WTC11 (cell line): ENCODE data around the gene INPP5A. TPM values are rescaled to one million over a fixed set of nuclear protein-coding genes. Genes with fewer than 3 reads are reported as not detected.

Source experiments
- ATAC-seq: fragments of 200-7000 bp; cut with Tn5 transposase; 2 replicates; pipeline ENCODE4 v1.10.0; 2021; ENCODE audit warnings: mild to moderate bottlenecking, moderate library complexity
- CTCF ChIA-PET: fragments of 300-600 bp; sonication (Branson Sonifier 250); formaldehyde crosslinking; loops from one replicate; lab custom pipeline; 2021; ENCODE audit warnings: antibody characterized with exemption; lab: Charles Lee
- POLR2A ChIA-PET: fragments of 350-600 bp; sonication (Branson Sonifier 250); formaldehyde crosslinking; loops from one replicate; lab custom pipeline; 2021; ENCODE audit warnings: antibody characterized with exemption; lab: Charles Lee
- DNase-seq: peaks from one replicate; pipeline ENCODE4 v3.0.0; 2021; ENCODE audit warnings: low spot score
- H3K27ac Mint-ChIP-seq: 2 replicates; pipeline ENCODE4 v1.8.0; 2021; ENCODE audit warnings: mixed read lengths
- H3K27me3 Mint-ChIP-seq: 2 replicates; pipeline ENCODE4 v1.8.0; 2021; ENCODE audit warnings: low read depth, mild to moderate bottlenecking, moderate library complexity, mixed read lengths
- H3K36me3 Mint-ChIP-seq: 2 replicates; pipeline ENCODE4 v1.8.0; 2021; ENCODE audit warnings: mixed read lengths
- H3K4me1 Mint-ChIP-seq: 2 replicates; pipeline ENCODE4 v1.8.0; 2022; ENCODE audit warnings: mixed read lengths
- H3K4me3 Mint-ChIP-seq: 2 replicates; pipeline ENCODE4 v1.8.0; 2021; ENCODE audit warnings: mild to moderate bottlenecking, moderate library complexity, mixed read lengths
- H3K9me3 Mint-ChIP-seq: 2 replicates; pipeline ENCODE4 v1.8.0; 2021; ENCODE audit warnings: mixed read lengths
- ARID4B ChIP-seq: sonication (generic); formaldehyde crosslinking; IDR thresholded peaks from 2 replicates; pipeline ENCODE4 v1.8.0; 2023; ENCODE audit warnings: missing genetic modification reagents, mild to moderate bottlenecking, borderline replicate concordance
- CREB1 ChIP-seq: sonication (generic); formaldehyde crosslinking; IDR thresholded peaks from 2 replicates; pipeline ENCODE4 v1.8.0; 2023; ENCODE audit warnings: mild to moderate bottlenecking, missing genetic modification reagents
- CREM ChIP-seq: sonication (generic); formaldehyde crosslinking; IDR thresholded peaks from 2 replicates; pipeline ENCODE4 v1.8.1; 2022; ENCODE audit warnings: mild to moderate bottlenecking, missing genetic modification reagents, moderate library complexity
- E2F1 ChIP-seq: sonication (generic); formaldehyde crosslinking; IDR thresholded peaks from 2 replicates; pipeline ENCODE4 v1.8.0; 2022; ENCODE audit warnings: mild to moderate bottlenecking, missing genetic modification reagents
- EMX1 ChIP-seq: fragments of 250-450 bp; sonication (Bioruptor Pico); IDR thresholded peaks from 2 replicates; pipeline ENCODE4 v1.8.0; 2021; ENCODE audit warnings: mild to moderate bottlenecking
- HMGA2 ChIP-seq: fragments of 250-450 bp; sonication (Bioruptor Pico); IDR thresholded peaks from 2 replicates; pipeline ENCODE4 v1.4.0; 2021; ENCODE audit warnings: mild to moderate bottlenecking, moderate library complexity
- JAZF1 ChIP-seq: fragments of 250-450 bp; sonication (Bioruptor Pico); IDR thresholded peaks from 2 replicates; pipeline ENCODE4 v1.9.0; 2021; ENCODE audit warnings: moderate library complexity, mild to moderate bottlenecking, inconsistent platforms
- MAX ChIP-seq: sonication (generic); formaldehyde crosslinking; IDR thresholded peaks from 2 replicates; pipeline ENCODE4 v1.8.0; 2022; ENCODE audit warnings: mild to moderate bottlenecking, missing genetic modification reagents
- NFATC4 ChIP-seq: fragments of 250-450 bp; sonication (Bioruptor Pico); IDR thresholded peaks from 2 replicates; pipeline ENCODE4 v1.9.0; 2021; ENCODE audit warnings: mild to moderate bottlenecking
- OVOL2 ChIP-seq: fragments of 250-450 bp; sonication (Bioruptor Pico); IDR thresholded peaks from 2 replicates; pipeline ENCODE4 v1.9.0; 2021; ENCODE audit warnings: mild to moderate bottlenecking, borderline replicate concordance
- SMAD4 ChIP-seq: sonication (generic); formaldehyde crosslinking; IDR thresholded peaks from 2 replicates; pipeline ENCODE4 v1.8.0; 2022; ENCODE audit warnings: mild to moderate bottlenecking, missing genetic modification reagents
- SP1 ChIP-seq: sonication (generic); formaldehyde crosslinking; conservative IDR thresholded peaks from 2 replicates; pipeline ENCODE4 v1.8.1; 2022; ENCODE audit warnings: missing genetic modification reagents
- STAT6 ChIP-seq: sonication (generic); formaldehyde crosslinking; conservative IDR thresholded peaks from 2 replicates; pipeline ENCODE4 v1.8.1; 2023; ENCODE audit warnings: mild to moderate bottlenecking, low read depth, missing genetic modification reagents, moderate library complexity
- ZNF219 ChIP-seq: sonication (generic); formaldehyde crosslinking; IDR thresholded peaks from 2 replicates; pipeline ENCODE4 v1.8.0; 2023; ENCODE audit warnings: missing genetic modification reagents, mild to moderate bottlenecking, borderline replicate concordance
- ZNF232 ChIP-seq: sonication (generic); formaldehyde crosslinking; IDR thresholded peaks from 2 replicates; pipeline ENCODE4 v1.8.0; 2022; ENCODE audit warnings: mild to moderate bottlenecking, missing genetic modification reagents
- ZNF416 ChIP-seq: fragments of 250-450 bp; sonication (Bioruptor Pico); IDR thresholded peaks from 2 replicates; pipeline ENCODE4 v1.9.0; 2021; ENCODE audit warnings: mild to moderate bottlenecking, inconsistent platforms
- total RNA-seq: library from RNA; stranded (reverse); gene quantifications from 3 replicates; pipeline ENCODE4 v1.2.3, GENCODE V29; 2021
- TF ChIP-seq, protein P1 (sequence below): sonication (generic); formaldehyde crosslinking; IDR thresholded peaks from 2 replicates; pipeline ENCODE4 v1.8.1; 2023; ENCODE audit warnings: mild to moderate bottlenecking, moderate library complexity, missing genetic modification reagents
- TF ChIP-seq, protein P2 (sequence below): sonication (generic); formaldehyde crosslinking; IDR thresholded peaks from 2 replicates; pipeline ENCODE4 v1.8.1; 2023; ENCODE audit warnings: mild to moderate bottlenecking, missing genetic modification reagents, moderate library complexity
- TF ChIP-seq, protein P3 (sequence below): sonication (generic); formaldehyde crosslinking; conservative IDR thresholded peaks from 2 replicates; pipeline ENCODE4 v1.8.1; 2022; ENCODE audit warnings: mild to moderate bottlenecking, missing genetic modification reagents
- TF ChIP-seq, protein P4 (sequence below): sonication (generic); formaldehyde crosslinking; IDR thresholded peaks from 2 replicates; pipeline ENCODE4 v1.8.1; 2023; ENCODE audit warnings: mild to moderate bottlenecking, missing genetic modification reagents

Gene INPP5A
- total RNA-seq, 1 experiment from 2014 or later, result 22.1 TPM

DNA sequence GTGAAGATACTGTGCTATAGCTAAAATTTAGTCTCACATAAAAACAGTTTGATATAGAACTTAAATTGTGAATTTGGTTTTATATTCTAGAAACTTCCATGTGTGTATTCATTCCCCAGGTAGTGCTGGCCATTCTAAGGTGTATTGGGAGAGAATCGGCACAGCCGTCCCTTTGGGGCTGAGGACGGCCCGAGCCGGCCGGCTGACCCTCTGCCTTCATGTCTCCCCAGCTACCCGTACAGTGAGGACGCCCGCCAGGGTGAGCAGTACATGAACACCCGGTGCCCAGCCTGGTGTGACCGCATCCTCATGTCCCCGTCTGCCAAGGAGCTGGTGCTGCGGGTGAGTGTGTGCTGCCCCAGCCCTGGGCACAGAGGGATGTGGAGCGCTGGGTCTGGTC is 239.9 kb downstream of the INPP5A start:
- peaks cover 11% of the 10 kb centered on the region for H3K9me3 Mint-ChIP-seq
- ATAC-seq, result no peak
- no peaks in the 10 kb centered on the region for H3K4me1 Mint-ChIP-seq
- no peak for DNase-seq
- ChIA-PET POLR2A (no interaction called here), CTCF (interaction anchor here (0.6 to 1.5 kb wide), 3 partner anchors 31 to 123 kb away, joined by 3 to 5 read pairs (median 3); no protein-coding TSS in a partner anchor)
- H3K27me3 Mint-ChIP-seq, result peaks cover 10% of the 10 kb centered on the region
- no peak overlapping the region for H3K27ac Mint-ChIP-seq
- H3K36me3 Mint-ChIP-seq, result peaks cover 11% of the 10 kb centered on the region
- no peak for TF ChIP-seq SMAD4 (CRISPR knock-in tag)
- TF ChIP-seq EMX1 (CRISPR knock-in tag), result no peak
- TF ChIP-seq, protein P1, sequence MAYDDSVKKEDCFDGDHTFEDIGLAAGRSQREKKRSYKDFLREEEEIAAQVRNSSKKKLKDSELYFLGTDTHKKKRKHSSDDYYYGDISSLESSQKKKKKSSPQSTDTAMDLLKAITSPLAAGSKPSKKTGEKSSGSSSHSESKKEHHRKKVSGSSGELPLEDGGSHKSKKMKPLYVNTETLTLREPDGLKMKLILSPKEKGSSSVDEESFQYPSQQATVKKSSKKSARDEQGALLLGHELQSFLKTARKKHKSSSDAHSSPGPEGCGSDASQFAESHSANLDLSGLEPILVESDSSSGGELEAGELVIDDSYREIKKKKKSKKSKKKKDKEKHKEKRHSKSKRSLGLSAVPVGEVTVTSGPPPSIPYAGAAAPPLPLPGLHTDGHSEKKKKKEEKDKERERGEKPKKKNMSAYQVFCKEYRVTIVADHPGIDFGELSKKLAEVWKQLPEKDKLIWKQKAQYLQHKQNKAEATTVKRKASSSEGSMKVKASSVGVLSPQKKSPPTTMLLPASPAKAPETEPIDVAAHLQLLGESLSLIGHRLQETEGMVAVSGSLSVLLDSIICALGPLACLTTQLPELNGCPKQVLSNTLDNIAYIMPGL, result no peak
- TF ChIP-seq OVOL2 (CRISPR knock-in tag), result no peak
- TF ChIP-seq ARID4B, result no peak
- no peak for TF ChIP-seq CREM (CRISPR knock-in tag)
- no peak for TF ChIP-seq JAZF1 (CRISPR knock-in tag)
- no peak for TF ChIP-seq ZNF219 (CRISPR knock-in tag)
- TF ChIP-seq SP1 (CRISPR knock-in tag), result no peak
- TF ChIP-seq, protein P2, sequence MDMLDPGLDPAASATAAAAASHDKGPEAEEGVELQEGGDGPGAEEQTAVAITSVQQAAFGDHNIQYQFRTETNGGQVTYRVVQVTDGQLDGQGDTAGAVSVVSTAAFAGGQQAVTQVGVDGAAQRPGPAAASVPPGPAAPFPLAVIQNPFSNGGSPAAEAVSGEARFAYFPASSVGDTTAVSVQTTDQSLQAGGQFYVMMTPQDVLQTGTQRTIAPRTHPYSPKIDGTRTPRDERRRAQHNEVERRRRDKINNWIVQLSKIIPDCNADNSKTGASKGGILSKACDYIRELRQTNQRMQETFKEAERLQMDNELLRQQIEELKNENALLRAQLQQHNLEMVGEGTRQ, result no peak
- TF ChIP-seq, protein P3, sequence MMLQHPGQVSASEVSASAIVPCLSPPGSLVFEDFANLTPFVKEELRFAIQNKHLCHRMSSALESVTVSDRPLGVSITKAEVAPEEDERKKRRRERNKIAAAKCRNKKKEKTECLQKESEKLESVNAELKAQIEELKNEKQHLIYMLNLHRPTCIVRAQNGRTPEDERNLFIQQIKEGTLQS (CRISPR knock-in tag), result no peak
- H3K4me3 Mint-ChIP-seq, result no peak overlapping the region

- H3K27ac Mint-ChIP-seq, result no peak overlapping the region
- H3K9me3 Mint-ChIP-seq, result no peaks in the 10 kb centered on the region
- no peaks in the 10 kb centered on the region; the same call in 1 of the 2 replicates for H3K36me3 Mint-ChIP-seq
- peaks cover 32% of the 10 kb centered on the region for H3K27me3 Mint-ChIP-seq
- DNase-seq (no peak), ATAC-seq (no peak)
- ChIA-PET POLR2A (no interaction called here), CTCF (no interaction called here)
- no peak overlapping the region for H3K4me3 Mint-ChIP-seq
- peaks cover 12% of the 10 kb centered on the region for H3K4me1 Mint-ChIP-seq
- no peak for TF ChIP-seq HMGA2 (CRISPR knock-in tag)
- no peak for TF ChIP-seq STAT6 (CRISPR knock-in tag)
- TF ChIP-seq MAX (CRISPR knock-in tag), result no peak
- no peak for TF ChIP-seq NFATC4 (CRISPR knock-in tag)
- TF ChIP-seq, protein P2, result no peak
- no peak for TF ChIP-seq ZNF416 (CRISPR knock-in tag)
- TF ChIP-seq, protein P4, sequence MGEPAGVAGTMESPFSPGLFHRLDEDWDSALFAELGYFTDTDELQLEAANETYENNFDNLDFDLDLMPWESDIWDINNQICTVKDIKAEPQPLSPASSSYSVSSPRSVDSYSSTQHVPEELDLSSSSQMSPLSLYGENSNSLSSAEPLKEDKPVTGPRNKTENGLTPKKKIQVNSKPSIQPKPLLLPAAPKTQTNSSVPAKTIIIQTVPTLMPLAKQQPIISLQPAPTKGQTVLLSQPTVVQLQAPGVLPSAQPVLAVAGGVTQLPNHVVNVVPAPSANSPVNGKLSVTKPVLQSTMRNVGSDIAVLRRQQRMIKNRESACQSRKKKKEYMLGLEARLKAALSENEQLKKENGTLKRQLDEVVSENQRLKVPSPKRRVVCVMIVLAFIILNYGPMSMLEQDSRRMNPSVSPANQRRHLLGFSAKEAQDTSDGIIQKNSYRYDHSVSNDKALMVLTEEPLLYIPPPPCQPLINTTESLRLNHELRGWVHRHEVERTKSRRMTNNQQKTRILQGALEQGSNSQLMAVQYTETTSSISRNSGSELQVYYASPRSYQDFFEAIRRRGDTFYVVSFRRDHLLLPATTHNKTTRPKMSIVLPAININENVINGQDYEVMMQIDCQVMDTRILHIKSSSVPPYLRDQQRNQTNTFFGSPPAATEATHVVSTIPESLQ (CRISPR knock-in tag), result no peak
- no peak for TF ChIP-seq E2F1
- TF ChIP-seq ZNF232 (CRISPR knock-in tag), result no peak
- no peak for TF ChIP-seq CREB1
These were observed 242.1 kb downstream of the INPP5A start for GRCh38 chr10:132779549-132780294.
